ENCODE results near the gene VPS37C.

GRCh38 chr11:61132646-61133045 is 28.6 kb downstream of the VPS37C start:
- no peak for TF ChIP-seq CTCF (IDR thresholded peaks at IDR 0.05)
- no peak for TF ChIP-seq POLR2A (IDR thresholded peaks at IDR 0.05)

Measured in esophagus squamous epithelium (tissue), 4 donors.